Fibroblast of pulmonary artery (primary cell): Measurements from ENCODE around the gene PAXIP1.

Experiments used
- DNase-seq: peaks from one replicate; pipeline ENCODE4 v3.0.0-alpha.2; 2010; ENCODE audit warnings: low read depth
- H3K4me3 ChIP-seq: replicated peaks from 2 replicates; pipeline ENCODE4 v1.5.1; 2011; ENCODE audit warnings: low read depth, mild to moderate bottlenecking, control low read depth, low read length, moderate library complexity
- TF ChIP-seq, protein P1 (sequence below): IDR thresholded peaks from 2 replicates; pipeline ENCODE4 v1.5.1; 2011; ENCODE audit warnings: mild to moderate bottlenecking, control low read depth, low read length, inconsistent platforms; ENCODE audit errors: missing control alignments

PAXIP1 gene

DNA sequence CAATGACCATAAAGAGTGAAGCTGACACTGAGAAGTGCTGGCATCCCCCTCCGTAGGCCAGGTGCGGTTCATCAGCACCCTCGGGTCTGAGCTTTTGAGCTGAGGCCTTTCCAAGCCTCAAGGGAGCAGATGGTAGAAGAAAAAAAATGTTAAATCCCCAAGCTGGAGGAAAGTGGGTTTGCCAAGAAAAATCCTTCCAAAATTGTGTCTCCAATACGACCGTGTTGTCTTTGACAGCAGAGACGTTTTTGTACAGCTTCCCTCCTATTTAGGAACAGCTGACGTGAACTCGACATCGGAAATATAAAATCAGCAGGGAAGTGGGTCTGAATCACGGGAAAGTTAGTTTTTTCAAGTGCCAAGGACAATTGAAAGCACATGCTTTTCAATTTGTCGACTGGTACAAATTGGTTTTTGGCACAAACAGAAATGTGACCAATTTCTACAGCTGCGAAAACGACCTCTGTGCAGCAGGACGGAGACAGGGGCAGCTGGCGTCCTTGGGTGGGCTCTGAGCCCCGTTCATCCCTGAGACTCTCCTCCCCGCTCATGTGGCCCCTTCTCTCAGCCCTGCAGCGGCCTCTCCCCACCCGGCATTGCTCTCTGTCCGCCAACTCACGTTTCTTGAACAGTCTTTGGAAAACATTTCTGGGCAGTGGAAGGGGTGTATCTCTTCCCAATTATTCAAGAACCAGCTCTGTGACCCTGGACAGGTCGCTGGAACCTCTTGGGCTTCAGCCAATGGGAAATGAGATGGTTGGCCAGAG is 89.9 kb downstream of the PAXIP1 start:
- no peak overlapping the region for H3K4me3 ChIP-seq
- TF ChIP-seq, protein P1, sequence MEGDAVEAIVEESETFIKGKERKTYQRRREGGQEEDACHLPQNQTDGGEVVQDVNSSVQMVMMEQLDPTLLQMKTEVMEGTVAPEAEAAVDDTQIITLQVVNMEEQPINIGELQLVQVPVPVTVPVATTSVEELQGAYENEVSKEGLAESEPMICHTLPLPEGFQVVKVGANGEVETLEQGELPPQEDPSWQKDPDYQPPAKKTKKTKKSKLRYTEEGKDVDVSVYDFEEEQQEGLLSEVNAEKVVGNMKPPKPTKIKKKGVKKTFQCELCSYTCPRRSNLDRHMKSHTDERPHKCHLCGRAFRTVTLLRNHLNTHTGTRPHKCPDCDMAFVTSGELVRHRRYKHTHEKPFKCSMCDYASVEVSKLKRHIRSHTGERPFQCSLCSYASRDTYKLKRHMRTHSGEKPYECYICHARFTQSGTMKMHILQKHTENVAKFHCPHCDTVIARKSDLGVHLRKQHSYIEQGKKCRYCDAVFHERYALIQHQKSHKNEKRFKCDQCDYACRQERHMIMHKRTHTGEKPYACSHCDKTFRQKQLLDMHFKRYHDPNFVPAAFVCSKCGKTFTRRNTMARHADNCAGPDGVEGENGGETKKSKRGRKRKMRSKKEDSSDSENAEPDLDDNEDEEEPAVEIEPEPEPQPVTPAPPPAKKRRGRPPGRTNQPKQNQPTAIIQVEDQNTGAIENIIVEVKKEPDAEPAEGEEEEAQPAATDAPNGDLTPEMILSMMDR = no peak
- DNase-seq = no peak

DNA sequence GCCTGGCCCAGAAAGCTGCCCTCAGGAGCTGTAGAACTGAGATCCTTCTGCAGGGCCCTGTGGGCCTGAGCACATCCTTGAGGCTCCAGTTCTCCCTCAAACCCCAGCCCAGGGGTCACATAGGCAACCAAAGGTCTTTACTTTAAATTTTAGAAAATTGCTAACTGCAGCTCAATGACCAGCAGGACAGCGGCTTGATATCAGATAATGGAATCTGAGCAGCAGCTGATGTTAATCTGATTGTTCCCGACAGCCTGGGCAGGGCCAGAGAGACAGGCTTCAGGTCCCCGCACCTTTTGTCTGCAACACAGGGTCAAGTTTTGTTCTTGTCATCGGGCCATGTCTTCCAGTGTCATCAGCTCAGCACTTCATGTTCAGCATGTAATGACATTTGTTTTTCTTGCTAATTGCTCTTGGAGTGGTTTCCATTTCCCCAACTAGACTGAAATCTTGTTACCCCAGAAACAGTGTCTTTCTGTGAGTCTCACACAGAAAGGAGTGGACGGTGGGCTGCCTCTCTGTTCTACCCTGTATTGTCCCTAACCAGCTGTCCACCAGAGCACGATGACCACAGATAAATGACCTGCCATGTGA is 91.0 kb downstream of the PAXIP1 start:
- TF ChIP-seq, protein P1 = no peak
- no peak overlapping the region for H3K4me3 ChIP-seq
- no peak for DNase-seq

DNA sequence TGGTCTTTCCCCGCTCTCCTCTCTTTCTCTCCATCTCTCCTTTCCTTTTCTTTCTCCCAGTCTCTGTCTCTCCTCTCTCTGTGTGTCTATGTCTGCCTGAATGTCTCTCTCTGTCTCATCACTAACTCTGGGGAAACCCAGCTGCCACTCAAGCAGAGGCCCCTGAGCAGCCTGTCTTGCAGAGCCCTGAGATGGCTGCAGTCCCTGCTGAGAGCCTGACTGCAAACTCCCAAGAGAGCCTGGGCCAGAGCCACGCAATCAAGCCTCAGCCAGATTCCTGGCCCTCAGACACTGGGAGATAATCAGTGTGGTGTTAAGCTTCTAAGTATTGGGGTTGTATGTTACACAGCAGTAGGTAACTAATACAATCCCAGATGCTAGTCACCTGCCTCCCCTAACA is 91.5 kb downstream of the PAXIP1 start:
- DNase-seq = no peak
- H3K4me3 ChIP-seq = no peak overlapping the region
- TF ChIP-seq, protein P1 = no peak

DNA sequence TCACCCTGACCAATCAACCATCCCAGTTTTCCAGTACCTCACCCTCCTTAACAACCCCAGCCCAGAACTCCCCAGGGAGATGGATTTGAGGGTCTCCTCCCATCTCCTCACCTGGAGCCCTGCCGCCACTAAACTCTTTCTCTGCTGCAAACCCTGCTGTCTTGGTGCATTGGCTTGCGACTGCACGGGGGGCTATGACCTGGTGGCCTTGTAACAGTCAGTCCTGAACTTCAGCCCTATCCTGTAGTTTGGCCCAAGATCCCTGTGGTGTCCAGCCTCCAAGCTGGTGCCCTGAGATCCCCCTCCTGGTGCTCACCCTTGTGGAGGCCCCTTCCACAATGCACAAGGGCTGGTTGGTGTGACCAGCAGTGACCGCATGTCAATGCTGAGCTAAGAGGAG is 91.9 kb downstream of the PAXIP1 start:
- no peak for DNase-seq
- TF ChIP-seq, protein P1 = no peak
- H3K4me3 ChIP-seq = no peak overlapping the region

DNA sequence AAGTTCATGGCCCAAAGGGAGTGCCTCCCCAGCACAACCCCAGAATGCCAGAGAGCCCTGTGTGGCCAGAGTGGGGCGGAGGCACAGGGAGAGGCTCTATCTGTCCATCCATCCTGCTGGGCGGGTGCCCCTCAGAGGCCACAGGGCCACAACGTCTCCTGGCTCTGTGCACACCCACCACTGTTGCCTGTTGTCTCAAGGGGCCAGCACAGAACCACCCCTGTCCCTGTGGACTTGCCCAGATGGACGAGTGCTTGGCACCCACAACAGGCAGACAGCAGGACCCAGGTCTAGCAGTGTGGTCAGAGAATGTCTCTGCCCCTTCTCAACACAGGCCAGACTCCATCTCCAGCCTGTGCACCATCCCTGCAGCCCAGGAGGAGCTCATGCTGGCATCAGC is 92.8 kb downstream of the PAXIP1 start:
- TF ChIP-seq, protein P1 = no peak
- no peak overlapping the region for H3K4me3 ChIP-seq
- no peak for DNase-seq

DNA sequence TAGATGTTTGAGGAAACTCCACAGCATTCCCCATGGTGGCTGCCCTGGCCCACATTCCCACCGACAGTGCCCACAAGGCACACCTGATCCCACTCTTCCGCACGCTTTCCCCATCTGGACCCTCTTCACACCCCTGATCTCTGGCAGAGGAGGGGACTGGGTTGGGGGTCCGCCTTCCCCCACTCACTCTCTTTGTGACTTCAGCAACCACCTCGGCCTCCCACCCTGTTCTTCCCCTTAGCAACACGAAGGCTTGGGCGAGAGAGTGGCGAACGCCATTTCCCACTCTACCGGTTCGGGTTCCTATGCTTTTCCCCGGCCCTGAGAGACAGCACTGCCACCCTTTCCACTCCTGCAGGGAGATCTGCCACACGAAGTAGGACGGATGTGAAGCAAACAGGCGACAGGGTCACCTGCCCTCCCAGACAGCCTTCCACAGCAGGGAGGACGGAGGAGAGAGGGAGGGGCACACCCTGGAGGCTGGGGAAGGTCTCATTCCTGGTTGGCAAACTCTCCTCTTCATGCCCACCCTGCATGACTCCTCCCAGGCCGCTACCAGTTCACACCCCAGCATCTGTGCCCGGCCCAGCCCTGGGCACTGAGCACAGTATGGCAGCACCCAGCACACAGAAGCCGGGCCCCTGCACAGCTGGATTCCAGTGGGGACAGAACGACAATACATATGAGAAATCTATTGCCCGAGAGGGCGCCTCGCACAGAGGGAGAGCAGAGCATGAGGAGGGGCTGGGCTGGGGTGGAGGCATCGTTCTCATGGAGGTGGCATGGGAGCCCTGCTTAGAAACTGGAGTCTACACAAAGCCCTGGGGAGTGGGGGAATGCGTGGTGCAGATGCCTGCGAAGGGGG is 93.5 kb downstream of the PAXIP1 start:
- TF ChIP-seq, protein P1 = no peak
- no peak for DNase-seq
- no peak overlapping the region for H3K4me3 ChIP-seq
